TTC549 (cell line): ENCODE data around the gene RFX1.
"Not testable (repeated sequence)": the region's sequence is repeated elsewhere in the genome, so short reads cannot be mapped to it uniquely, and the experiment has no call there.

ENCODE experiments used
- FAIRE-seq: peaks from 2 replicates; lab custom pipeline; 2012; peaks lifted over from hg19 to GRCh38; lab: Jason Lieb, UNC

The RFX1 gene

DNA sequence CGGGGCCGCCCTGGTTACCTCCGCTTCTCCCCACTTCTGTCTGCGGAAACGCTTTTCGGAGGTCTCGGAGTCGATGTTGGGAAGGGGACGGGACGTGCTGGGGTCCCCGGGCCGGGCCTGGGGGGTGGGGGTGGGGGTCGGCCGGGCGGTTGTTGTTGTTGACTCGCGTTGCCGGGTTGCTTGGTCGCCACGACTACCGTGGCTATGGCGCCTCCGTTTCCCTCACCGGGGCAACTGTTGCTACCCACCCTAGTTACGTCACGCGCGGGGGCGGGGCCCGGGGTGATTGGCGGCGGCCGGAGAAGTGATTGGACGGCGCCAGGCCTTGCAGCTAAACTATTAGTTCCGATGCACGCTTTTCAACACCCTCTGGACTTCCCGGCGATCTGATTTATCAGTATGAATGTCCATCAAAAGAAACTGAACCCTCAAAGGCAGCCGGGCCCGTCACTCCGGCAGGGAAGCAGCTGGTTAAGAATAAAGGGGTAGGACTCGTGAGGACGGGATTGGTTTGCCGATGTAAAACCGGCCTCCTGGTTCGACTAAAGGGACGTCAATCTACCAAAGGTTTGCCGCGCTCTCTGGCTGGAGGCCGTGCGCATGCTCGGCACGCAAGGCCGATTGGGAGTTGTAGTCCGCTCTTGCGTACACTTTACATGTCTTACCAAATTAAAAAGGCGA lies at the start of gene RFX1:
RFX1 (minus strand) TSS at position 236 of the 681 bp plus-strand sequence. CDS start 12,477 bp downstream, outside the sequence.
- FAIRE-seq = peak; percentile 84

DNA sequence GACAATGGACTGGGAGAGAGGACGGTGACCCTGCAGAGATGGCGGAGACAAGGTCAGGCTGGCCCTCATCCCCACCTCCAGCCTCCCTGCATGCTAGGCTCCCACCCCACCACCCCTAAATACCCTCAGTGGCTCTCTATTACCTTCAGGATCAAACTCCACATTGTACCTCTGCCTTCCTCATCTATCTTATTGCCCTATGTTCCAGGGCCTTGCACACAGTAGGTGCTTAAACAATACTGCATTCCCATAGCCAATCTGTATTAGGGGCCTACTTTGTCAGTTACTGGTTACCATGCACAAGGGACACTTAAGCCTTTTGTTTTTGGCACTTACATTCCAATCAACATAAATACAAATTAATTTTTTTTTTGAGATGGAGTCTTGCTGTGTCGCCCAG lies 49.3 kb upstream of the RFX1 start:
- no peak for FAIRE-seq

DNA sequence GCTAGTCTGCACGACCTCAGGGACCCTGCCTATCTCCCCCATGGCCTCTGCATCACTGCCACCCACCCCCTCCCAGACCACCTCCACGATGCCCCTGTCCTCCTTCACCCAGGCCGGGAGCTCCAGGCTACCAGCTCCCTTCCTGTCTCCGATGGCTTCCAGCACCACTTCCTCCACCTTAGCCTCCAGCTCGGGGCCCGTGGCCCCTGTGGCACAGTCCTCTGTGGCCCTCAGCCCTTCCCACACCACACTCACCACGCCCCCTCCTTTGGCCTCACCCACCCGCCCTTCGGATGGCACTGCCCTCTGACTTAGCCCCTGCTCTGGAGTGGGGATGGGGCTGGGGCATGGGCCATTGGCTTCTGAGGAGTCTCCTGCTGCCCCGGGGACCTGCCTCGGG lies 48.6 kb upstream of the RFX1 start:
- FAIRE-seq = no peak

DNA sequence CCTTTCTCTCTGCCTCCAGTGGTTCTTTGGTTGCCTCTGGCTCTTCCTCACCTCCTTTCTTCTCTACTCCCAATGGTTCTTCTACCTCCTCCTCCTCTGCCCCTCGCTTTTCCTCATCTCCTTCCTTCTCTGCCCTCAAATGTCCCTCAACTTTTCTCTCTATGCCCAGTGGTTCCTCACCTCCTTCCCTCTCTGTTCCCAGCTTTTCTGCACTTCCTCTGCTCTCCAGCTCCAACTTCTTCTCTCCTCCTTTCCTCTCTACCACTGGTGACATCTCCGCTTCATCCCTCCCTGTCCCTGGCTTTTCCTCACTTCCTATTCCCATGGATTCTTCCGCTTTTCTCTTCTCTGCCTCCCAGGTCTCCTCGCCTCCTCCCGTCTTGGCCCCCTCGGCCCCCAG lies 48.0 kb upstream of the RFX1 start:
- FAIRE-seq = no peak

DNA sequence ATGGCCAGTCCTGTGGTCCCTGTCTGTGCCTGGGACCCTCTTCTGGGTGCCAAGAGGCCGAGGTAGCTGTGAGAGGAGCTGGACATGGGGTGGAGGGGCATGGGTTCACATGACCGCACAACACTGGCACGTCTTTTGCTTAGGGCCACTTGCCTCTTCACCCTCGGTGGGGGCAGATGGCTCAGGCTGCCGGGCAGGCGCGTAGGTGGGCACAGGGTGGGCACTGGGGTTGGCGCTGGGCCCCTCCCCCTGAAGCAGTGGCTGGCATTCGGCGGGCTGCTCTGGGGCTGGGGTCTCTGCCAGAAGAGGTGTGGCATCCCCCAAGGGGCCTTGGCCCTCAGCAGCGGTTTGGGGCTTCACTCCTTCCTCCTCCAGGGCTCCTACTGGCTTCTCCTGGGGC lies 47.4 kb upstream of the RFX1 start:
- FAIRE-seq = no peak

DNA sequence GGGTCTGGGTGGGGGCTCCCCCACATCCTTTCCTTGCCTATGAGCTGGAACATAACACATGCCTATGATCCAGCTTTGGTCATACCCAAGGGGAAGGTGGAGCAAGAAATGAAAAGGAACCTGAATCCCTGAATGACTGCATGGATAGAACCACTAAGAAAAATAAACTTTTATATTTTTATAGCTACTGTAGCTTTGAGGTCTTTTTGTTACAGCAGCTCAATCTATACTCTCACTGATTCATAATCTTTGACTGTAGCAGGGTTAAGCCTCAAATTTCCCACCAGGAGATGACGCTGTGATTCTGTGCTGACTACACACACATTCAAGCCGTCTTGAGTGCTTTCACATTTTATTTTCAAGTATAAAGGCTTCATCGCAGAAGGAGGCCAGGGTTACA lies 46.9 kb upstream of the RFX1 start:
- no peak for FAIRE-seq

DNA sequence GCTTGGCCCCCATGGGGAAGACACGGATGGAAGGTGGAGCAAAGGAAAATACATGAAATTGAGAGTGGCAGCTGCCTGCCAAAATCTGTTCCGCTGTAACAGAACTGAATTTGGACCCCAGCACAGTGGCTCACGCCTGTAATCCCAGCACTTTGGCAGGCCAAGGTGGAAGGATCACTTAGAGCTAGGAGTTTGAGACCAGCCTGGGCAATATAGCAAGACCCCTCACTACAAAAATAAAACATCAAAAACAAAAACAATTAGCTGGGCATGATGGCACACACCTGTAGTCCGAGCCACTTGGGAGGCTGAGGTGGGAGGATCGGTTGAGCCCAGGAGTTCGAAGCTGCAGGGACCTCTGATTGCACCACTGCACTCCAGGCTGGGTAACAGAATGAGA lies 46.4 kb upstream of the RFX1 start:
- no peak for FAIRE-seq

DNA sequence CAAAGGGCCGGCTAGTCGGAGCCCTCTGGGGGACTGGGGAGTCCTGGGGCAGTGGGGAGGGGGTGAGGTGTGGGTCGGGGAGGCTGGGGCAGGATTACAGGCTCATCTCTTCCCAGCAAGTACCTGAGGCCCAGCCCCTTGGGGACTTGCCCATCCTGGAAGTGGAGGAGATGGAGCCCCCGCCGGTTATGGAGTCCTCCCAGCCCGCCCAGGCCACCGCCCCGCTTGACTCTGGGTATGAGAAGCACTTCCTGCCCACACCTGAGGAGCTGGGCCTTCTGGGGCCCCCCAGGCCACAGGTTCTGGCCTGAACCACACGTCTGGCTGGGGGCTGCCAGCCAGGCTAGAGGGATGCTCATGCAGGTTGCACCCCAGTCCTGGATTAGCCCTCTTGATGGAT lies 45.9 kb upstream of the RFX1 start:
- no peak for FAIRE-seq

DNA sequence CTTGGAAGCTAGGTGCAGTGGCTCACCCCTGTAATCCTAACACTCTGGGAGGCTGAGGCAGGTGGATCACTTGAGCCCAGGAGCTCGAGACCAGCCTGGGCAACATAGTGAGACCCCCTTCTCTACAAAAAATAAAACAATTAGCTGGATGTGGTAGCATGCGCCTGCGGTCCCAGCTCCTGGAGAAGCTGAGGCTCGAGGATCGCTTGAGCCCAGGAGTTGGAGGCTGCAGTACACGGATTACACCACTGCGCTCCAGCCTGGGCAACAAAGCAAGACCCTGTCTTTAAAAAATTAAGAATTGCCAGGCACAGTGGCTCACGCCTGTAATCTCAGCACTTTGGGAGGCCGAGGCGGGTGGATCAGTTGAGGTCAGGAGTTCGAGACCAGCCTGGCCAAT lies 44.8 kb upstream of the RFX1 start:
- not testable (repeated sequence) for FAIRE-seq

DNA sequence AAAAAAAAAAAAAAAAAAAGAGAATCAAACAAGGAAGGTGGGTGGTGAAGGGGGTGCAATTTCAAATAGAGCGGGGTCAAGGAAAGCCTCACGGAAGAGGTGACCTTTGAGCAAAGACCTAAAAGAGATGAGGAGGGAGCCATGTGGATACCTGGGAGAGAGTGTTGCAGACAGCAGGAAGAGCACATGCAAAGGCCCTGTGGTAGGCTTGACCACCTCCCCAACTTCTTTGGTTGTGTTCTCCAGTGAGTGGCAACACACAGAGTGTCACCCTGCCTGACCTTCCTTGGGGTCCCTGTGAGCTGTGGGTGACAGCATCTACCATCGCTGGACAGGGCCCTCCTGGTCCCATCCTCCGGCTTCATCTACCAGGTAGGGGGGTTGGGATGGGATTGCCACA lies 44.4 kb upstream of the RFX1 start:
- FAIRE-seq = no peak

DNA sequence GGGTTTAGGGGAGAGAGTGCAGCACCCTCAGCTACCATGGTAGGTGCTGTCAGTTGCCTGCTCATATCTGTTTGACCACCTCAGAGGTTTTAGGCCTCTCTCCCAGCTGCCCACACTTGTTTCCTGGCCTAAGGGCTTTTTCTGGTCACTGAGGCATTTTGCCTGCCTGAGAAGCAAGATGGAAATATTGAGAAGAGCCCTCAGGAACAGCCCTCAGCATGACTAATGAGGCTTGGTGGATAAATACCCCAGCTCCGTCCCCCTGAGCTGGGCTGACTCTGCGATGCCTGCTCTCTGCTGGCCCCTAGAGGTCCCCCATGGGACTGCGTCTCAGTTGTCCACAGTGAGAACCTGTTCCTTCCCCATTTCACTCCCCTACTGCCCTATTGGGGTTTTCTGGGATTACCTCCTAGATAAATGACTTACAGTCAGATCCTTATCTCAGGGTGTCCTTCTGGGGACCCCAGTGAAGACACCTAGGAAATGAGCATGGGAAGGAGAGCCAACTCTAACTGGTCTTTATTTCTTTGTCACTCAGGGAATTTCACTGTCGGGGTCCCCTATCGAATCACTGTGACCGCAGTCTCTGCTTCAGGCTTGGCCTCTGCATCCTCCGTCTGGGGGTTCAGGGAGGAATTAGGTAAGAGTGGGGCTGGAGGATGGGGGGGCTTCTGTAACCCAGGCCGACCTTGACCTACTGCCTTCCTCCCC lies 42.5 kb upstream of the RFX1 start:
- FAIRE-seq = no peak

DNA sequence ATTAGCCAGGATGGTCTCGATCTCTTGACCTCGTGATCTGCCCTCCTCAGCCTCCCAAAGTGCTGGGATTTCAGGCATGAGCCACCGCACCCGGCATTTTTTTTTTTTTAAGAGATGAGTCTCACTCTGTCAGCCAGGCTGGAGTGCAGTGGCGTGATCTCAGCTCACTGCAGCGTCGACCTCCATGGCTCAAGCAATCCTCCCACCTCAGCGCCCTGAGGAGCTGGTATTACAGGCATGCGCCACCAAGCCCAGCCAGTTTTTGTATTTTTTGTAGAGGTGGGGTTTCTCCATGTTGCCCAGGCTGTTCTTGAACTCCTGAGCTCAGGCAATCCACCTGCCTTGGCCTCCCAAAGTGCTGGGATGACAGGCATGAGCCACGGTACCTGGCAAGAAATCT lies 41.7 kb upstream of the RFX1 start:
- not testable (repeated sequence) for FAIRE-seq

DNA sequence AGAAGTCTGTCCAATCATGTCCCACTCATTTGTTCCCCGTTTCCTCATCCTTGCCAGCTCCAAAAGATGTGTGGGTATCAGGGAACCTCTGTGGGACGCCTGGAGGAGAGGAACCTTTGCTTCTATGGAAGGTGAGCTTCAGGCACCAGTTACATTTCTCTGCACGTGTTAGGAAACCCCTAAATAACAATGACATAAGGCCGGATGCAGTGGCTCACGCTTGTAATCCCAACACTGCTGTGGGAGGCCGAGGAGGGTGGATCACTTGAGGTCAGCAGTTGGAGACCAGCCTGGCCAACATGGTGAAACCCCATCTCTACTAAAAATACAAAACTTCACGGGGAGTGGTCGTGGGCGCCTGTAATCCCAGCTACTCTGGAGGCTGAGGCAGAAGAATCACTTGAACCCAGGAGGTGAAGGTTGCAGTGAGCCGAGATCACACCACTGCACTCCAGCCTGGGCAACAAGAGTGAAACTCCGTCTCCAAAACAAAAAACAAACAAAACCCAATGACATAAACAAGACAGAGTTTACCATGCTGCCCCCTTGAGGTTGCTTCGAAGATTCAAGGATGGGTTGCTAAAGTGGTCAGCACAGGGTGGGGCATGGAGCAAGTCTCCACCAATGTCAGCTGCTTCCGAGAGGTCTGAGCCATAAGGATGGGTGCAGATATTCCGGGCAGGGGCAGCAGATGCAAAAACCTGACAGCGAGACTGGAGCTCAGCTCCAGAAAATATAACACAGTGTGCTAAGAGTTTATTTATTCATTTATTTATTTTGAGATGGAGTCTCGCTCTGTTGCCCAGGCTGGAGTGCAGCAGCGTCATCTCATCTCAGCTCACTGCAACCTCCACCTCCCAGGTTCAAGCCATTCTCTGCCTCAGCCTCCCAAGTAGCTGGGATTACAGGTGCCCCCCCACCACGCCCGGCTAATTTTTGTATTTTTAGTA lies 36.8 kb upstream of the RFX1 start:
- FAIRE-seq = peak; percentile 25

DNA sequence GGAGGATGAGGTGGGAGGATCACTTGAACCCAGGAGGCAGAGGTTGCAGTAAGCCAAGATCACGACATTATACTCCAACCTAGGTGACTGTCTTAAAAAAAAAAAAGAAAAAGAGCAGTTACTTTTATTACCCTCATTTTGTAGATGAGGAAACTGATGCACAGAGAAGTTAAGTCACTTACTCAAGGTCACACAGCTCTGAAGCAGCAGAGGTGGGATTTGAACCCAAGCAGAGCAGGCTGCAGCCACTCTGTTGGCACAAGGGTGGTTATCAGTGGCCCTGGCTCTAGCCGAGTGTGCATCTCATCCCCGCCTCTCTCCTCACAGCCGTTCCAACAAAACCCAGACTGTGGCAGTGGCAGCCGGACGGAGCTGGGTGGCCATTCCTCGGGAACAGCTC lies 33.1 kb upstream of the RFX1 start:
- no peak for FAIRE-seq

DNA sequence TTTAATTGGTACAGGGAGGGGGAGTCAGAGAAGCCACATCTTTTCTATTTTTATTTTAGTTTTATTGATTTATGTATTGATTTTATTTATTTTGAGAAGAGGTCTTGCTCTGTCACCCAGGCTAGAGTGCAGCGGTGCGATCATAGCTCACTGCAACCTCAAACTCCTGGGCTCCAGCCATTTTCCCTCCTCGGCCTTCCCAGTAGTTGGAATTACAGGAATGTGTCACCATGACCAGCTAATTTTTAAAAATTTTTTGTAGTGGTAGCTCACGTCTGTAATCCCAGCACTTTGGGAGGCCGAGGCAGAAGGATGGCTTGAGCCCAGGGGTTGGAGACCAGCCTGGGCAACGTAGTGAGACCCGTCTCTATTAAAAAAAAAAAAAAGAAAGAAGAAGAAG lies 29.6 kb upstream of the RFX1 start:
- FAIRE-seq = no peak

DNA sequence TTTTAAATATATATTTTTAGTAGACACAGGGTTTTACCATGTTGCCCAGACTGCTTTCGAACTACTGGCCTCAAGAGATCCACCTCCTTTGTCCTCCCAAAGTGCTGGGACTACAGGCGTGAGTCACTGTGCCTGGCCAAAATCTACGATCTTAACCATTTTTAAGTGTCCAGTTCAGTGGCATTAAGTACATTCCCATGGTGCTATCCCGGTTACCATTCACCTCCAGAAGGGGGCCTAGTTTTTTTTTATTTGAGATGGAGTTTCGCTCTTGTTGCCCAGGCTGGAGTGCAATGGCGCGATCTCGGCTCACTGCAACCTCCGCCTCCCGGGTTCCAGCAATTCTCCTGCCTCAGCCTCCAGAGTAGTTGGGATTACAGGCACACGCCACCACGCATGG lies 29.0 kb upstream of the RFX1 start:
- FAIRE-seq = not testable (repeated sequence)

DNA sequence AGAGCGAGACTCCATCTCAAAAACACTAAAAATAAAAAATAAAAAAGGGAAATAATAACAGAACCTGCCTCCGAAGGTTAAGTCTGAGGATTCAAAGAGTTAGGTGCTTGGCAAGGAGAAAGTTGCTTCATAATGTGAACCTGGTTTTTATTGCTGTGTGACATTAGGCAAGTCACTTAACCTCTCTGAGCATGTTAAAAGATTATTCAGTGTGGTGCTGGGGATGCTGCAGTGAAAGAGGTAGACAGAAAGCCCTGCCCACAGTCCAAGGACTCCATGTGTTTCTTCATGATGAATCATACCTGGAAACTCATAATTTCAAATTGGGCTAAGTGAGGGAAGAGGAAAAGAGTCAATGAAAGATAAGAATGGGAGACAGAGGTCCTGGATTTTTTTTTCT lies 27.8 kb upstream of the RFX1 start:
- FAIRE-seq = no peak

DNA sequence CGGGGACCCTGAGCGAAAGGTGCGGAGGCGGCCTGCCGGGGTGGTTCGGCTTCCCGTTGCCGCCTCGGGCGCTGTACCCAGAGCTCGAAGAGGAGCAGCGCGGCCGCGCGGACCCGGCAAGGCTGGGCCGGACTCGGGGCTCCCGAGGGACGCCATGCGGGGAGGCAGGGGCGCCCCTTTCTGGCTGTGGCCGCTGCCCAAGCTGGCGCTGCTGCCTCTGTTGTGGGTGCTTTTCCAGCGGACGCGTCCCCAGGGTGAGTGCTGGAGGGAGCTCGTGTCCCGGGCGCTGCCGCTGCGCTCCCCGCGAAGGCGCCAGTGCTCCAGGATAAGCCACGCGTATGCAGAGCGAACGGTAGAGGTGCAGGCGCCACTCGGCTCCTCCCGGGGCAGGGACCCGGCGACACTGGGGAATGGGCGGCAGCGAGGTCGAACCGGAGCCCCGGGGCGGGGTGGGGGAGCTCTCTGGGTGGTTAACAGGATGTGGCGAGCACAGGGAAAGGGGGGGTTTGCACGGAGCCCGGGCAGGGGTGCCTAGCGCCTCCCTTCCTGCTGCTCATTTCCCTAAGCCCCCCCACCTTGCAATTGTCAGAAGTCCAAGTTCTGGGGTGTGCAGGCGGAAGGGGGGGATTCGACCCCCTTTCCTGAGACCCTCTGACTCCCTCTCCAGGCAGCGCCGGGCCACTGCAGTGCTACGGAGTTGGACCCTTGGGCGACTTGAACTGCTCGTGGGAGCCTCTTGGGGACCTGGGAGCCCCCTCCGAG lies 25.8 kb upstream of the RFX1 start, which contains the start of gene IL27RA:
IL27RA (plus strand) TSS at position 44 of the 762 bp plus-strand sequence; CDS start at position 155, 111 bp downstream.
- no peak for FAIRE-seq

DNA sequence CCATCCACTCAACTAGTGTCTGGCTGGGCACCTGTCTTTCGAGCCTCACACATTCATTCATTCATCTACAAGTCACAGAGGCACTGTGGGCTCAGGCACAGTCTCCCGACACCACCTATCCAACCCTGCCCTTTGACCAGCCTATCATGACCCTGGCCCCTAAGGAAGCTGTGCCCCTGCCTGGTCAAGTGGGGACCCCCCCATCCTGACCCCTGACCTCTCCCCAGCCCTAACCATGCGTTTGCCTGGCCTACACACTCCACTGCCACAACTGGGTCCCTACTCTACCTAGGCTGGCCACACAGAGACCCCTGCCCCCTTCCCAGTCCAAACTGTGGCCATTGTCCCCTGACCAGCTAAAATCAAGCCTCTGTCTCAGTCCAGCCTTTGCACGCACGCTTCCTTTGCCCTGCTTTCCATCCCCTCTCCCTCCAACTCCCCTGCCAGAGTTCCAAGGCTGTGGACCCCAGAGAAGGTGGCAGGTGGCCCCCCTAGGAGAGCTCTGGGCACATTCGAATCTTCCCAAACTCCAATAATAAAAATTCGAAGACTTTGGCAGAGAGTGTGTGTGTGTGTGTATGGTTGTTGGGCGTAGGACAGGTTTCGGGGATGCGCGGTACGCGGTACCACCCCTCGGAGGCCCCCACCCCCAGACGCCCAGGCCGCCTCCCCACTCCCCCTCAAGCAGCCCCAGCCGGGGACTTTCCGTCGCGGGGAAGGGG lies 25.0 kb upstream of the RFX1 start:
- FAIRE-seq = no peak

DNA sequence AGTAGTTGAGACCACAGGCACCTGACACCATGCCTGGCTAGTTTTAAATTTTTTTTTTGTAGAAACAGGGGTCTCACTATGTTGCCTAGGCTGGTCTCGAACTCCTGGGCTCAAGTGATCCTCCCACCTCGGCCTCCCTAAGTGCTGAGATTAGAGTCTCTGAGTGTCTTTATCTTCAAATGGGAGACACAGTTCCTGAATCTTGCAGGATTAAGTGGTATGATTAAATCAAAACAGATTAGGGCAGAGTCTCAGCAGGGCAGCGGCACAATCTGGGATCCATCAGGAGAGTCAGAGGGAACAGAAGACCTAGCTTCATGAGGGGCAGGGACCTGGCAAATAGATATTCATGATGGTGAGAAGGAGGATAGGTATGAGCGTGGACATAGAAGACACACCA lies 22.8 kb upstream of the RFX1 start:
- FAIRE-seq = no peak

DNA sequence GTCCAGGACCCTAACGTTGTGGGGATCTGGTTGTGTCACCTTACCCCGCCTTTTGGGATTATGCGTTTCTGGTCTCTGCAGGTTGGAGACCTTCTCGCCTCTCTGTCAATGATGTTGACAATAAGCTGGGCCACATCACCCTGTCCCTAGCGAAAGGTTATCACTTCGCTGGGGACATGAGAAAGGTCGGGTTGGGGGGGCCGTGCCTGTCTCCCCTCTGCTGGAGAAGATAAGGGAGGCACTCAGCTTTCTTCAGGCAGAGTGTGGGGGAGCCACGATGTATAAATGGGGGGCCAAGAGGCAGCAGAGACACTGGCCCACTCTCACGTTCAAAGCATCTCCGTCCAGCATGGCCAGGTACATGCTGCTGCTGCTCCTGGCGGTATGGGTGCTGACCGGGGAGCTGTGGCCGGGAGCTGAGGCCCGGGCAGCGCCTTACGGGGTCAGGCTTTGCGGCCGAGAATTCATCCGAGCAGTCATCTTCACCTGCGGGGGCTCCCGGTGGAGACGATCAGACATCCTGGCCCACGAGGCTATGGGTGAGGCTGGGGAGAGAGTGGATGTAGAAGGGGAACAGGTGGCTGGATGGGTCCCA lies 21.8 kb upstream of the RFX1 start, which contains the start of gene RLN3:
RLN3 (plus strand) TSS at position 293 of the 595 bp plus-strand sequence; CDS start at position 350, 57 bp downstream.
- no peak for FAIRE-seq
